Measurements from ENCODE around the gene PSG1.
A peak's percentile ranks its signal among the peaks of the same experiment; 100 is the strongest.
"Not testable (repeated sequence)": the region's sequence is repeated elsewhere in the genome, so short reads cannot be mapped to it uniquely, and the experiment has no call there.

Gene PSG1
- 0 reads per million in 2 donors for total RNA-seq

DNA sequence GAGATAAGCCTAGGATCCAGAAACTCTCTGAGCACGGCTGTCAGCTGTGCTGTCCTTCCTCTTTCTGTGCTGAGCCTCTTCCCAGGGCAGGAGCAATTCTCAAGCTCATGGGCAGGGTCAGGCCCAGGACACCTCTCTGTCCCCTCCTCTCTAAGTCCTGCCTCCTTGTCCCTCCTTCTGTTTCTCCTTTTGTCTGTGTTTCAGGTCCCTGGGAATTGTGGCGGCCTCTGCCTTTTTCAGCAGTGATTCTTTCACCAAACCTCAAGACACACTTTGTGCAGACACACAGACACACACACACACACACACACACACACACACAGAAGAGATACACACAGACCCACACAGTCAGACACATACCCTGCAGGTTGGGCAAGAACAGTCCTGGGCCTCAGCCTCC is at the start of gene PSG1:
TSS of gene PSG1 (minus strand) at position 101 of the 400 bp plus-strand sequence. CDS start 132 bp downstream, outside the sequence.
- DNase-seq, result no peak

GRCh38 chr19:42928896-42929295 is 49.4 kb upstream of the PSG1 start:
- no peak for DNase-seq

DNA sequence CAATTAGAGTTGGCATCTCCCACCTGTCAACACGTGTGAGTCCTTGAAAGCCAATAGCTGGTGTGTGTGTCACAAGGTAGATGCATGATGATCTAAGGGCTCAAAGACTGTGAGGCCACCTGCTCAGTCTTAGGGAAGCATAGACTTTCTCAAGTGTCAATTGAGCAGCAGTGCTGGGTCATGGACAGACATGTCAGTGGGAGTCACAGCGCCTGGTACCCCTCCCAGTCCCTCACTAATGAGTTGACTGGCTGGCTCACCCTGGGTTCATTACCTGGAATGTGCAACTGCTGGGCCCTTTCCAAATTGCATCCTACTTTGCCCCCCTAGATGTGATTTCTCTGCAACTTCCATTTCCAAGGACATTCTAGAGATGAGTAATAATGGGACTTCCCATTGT is 47.3 kb upstream of the PSG1 start:
- DNase-seq, result no peak

- peak; percentile 2 for DNase-seq
Measured at GRCh38 chr19:42923106-42923505, 43.6 kb upstream of the PSG1 start.

GRCh38 chr19:42920971-42921370 is 41.5 kb upstream of the PSG1 start:
- not testable (repeated sequence) for DNase-seq

- DNase-seq, result no peak
Measured at GRCh38 chr19:42919757-42920079, 40.2 kb upstream of the PSG1 start.

- not testable (repeated sequence) for DNase-seq
Measured at GRCh38 chr19:42919070-42919756, 39.7 kb upstream of the PSG1 start.

GRCh38 chr19:42918377-42919069 is 39.0 kb upstream of the PSG1 start:
- DNase-seq, result not testable (repeated sequence)

GRCh38 chr19:42917634-42918033 is 38.1 kb upstream of the PSG1 start, which contains the start of gene PSG6:
TSS of gene PSG6 (minus strand) at chr19:42917894. CDS start at chr19:42917792, 102 bp downstream.
- not testable (repeated sequence) for DNase-seq

- DNase-seq, result not testable (repeated sequence)
Measured at GRCh38 chr19:42916931-42917330, 37.4 kb upstream of the PSG1 start.

GRCh38 chr19:42913516-42913915 is 34.0 kb upstream of the PSG1 start:
- not testable (repeated sequence) for DNase-seq

- not testable (repeated sequence) for DNase-seq
Measured at GRCh38 chr19:42912941-42913340, 33.4 kb upstream of the PSG1 start.

GRCh38 chr19:42911731-42912130 is 32.2 kb upstream of the PSG1 start:
- DNase-seq, result not testable (repeated sequence)

- not testable (repeated sequence) for DNase-seq
Measured at GRCh38 chr19:42906162-42906561, 26.6 kb upstream of the PSG1 start.

DNA sequence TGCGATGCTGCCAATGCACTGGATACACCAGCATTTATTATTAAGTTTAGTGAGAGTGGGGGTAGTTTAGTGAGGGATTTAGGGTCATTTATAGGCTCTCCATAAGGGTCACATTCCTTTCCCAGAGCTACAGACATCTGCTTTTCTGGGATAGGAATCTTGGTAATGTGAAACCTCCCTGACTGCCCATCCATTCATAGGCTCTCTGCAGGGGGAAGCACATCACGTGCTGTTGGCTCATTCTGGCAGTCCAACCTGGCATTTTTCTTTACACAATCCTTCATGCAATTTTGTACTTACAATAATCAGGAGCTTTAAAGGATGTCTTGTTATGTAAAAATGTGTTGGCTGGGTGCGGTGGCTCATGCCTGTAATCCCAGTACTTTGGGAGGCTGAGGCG is 21.0 kb upstream of the PSG1 start:
- DNase-seq, result not testable (repeated sequence)

DNA sequence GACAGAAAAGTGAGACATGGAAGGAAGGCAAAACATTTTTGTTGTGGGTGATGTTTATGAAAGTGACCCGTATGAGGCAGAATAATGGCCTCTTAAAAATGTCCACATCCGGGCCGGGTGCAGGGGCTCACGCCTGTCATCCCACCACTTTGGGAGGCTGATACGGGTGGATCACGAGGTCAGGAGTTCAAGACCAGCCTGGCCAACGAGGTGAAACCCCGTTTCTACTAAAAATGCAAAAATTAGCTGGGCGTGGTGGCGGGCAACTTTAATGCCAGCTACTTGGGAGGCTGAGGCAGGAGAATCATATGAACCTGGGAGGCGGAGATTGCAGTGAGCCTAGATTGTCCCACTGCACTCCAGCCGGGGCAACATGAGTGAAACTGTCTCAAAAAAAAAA is 20.2 kb upstream of the PSG1 start:
- DNase-seq, result not testable (repeated sequence)

DNA sequence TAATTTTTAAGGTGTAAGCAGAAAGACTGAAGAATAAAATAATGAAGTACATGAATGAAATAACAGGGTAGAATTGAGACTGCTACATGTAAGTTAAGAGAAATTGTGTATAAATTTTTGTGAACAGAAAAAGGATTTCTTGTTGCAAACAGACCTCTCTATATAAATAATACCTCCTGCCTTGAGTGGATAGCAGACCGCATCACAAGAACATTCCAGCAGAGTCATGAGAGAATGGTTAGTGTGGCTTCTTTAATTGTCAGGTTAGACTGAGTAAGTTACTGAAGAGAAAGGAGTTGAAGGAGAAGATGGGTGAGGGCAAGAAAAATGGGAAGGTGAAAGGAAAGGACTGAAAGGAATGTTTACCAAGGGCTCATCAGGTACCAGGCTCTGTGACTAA is 19.6 kb upstream of the PSG1 start:
- DNase-seq, result not testable (repeated sequence)

DNA sequence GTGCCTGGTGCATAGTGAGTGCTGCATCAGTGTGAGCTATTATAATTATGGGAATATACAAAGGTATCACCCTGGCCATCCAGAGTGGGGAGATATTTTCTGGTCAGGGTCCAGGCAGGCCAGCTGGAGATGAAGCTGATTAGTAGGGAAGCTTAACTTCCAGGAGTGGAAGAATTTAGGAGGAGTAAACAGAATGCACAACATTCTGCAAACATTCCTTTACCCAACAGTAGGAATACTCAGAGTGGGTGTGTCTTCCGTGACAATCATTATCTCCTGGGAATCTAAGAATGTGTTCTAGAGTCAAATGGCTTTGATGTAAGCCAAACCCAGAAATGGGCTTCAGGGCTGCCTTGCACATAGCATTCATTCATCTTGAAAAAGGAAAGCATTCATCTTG is 19.1 kb upstream of the PSG1 start:
- DNase-seq, result not testable (repeated sequence)

DNA sequence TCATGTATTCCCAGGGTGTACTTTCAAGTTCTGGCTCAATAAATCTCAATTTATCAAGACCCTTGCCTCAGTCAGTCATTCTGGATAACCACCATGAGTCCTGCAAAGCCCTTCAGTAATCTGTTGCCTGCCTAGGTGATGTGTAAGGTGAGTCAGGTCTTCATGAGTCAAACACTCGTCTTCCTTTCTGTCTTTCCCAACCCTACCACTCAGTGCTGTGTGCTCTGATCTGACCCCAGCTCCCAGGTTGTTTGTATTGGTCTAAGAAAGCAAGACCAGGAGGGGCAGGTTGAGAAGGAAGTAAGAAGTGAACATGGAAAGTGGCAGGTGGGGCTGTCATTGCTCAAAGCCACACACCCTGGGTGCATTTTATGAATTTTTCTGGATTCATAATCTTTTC is 18.2 kb upstream of the PSG1 start:
- not testable (repeated sequence) for DNase-seq

- not testable (repeated sequence) for DNase-seq
Measured at GRCh38 chr19:42890446-42890845, 10.9 kb upstream of the PSG1 start.

DNA sequence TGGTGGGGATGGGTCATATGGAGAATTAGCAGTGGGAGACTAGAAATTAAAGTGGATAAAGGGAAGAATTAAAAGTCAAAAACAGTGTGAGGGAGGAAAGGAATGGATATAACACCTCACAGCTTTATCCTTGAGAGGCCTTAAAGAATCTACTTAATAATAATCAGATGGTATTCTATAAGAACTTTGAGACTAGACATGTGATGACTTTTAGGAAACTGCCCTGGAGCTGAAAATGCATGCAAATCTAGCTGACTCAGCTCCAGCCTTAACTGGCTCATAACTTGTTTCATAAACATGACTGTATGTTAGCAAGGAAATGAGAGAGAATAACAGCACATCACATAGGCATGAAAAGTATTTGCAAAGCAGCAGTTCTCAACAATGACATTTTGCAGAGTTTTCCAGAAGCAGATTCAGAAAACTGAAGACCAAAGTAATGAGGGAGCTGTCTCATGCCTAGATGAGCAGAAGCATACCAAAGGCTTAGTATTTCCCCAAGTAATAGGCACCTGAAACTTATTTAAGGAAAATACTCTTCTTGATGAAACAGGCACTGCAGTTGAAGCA is 8.4 kb upstream of the PSG1 start:
- not testable (repeated sequence) for DNase-seq

DNA sequence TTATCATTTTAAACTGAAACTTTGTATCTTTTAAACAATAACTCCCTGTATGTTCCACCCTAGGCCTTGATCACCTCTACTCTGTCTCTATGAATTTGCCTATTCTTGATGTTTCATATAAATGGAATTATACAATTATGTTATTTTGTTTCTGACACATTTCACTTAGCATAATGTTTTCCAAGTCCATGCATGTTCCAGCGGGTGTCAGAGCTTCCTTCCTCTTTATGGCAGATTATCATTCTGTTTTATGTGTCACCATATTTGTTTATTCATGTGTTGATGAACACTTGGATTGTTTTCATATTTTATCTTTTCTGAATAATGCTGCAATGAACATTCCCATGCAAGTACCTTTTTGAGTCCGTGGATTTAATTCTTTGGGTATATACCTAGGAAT is 3.2 kb upstream of the PSG1 start:
- not testable (repeated sequence) for DNase-seq

DNA sequence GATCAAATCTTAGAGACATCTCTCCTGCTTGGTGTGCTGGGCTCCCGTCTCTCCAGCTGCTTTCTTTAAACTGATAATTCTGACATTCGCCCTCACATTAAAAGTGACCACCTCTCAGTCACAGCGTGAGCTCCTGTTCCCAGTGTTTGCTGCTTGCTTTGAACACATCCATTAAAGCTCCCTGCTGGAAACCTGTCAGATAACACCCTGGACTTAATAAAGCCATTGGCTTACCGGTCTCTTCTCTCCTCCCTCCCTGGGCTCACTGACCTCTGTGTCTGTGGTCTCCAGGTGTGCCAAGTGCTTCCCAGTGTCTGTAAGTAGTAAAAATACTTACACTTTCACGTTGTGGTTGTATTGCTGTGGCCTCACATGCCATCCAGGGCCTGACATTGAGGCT is 2.5 kb upstream of the PSG1 start:
- not testable (repeated sequence) for DNase-seq

GRCh38 chr19:42881279-42881678 is 1.8 kb upstream of the PSG1 start:
- not testable (repeated sequence) for DNase-seq
